Large intestine (tissue), 12 donors: ENCODE data around the gene CRYGS. TPM values are rescaled to one million over a fixed set of nuclear protein-coding genes. Genes with fewer than 3 reads are reported as not detected.
"Not testable (repeated sequence)": the region's sequence is repeated elsewhere in the genome, so short reads cannot be mapped to it uniquely, and the experiment has no call there.

Experiments used
- DNase-seq, 2 donors: peaks; one replicate each; pipeline versions ENCODE4 v3.0.0 to v3.0.0-alpha.2; 2013
- H3K27ac ChIP-seq: one replicate; pipeline ENCODE4 v1.5.1; 2013; ENCODE audit warnings: low read length
- H3K27me3 ChIP-seq: 2 replicates; pipeline ENCODE4 v1.6.1; 2013; ENCODE audit warnings: low read length; ENCODE audit not compliant: control insufficient read depth, insufficient read depth
- H3K36me3 ChIP-seq: 2 replicates; pipeline ENCODE4 v1.6.1; 2013; ENCODE audit warnings: low read length; ENCODE audit not compliant: control insufficient read depth, insufficient read depth
- H3K4me1 ChIP-seq: one replicate; pipeline ENCODE4 v1.6.1; 2013; ENCODE audit warnings: low read length; ENCODE audit not compliant: control insufficient read depth, insufficient read depth
- H3K4me3 ChIP-seq: one replicate; pipeline ENCODE4 v1.5.1; 2013; ENCODE audit warnings: low read length
- H3K9me3 ChIP-seq: one replicate; pipeline ENCODE4 v1.6.1; 2013; ENCODE audit warnings: mild to moderate bottlenecking, low read depth, low read length, moderate library complexity; ENCODE audit not compliant: control insufficient read depth
- WGBS: methylation state at CpG from one replicate; pipeline ENCODE4 v1.1.5; 2013; ENCODE audit warnings: low lambda C conversion rate; ENCODE audit not compliant: insufficient coverage; 5-methylcytosine and 5-hydroxymethylcytosine counted together
- long read RNA-seq, 11 donors: transcript quantifications; one replicate each; lab custom pipeline, GENCODE V29; 2026
- polyA plus RNA-seq: library from polyadenylated mRNA; unstranded; fragments of 120-200 nt; gene quantifications from one replicate; pipeline ENCODE4 v1.2.1, GENCODE V29; 2013

CRYGS gene
- 4.9 TPM for polyA plus RNA-seq
- long read RNA-seq, donor 1, partial matches to known transcripts, result 0 of 1 reads
- long read RNA-seq, donor 1, other reads (novel, unspliced or antisense), result 0 of 1 reads
- long read RNA-seq, donor 2, partial matches to known transcripts, result 0 of 2 reads
- long read RNA-seq, donor 2, other reads (novel, unspliced or antisense), result 0 of 2 reads
- long read RNA-seq, donor 3, result 0 reads
- long read RNA-seq, donor 4, result 0 reads
- long read RNA-seq, donor 5, partial matches to known transcripts, result 0 of 1 reads
- long read RNA-seq, donor 5, other reads (novel, unspliced or antisense), result 0 of 1 reads
- long read RNA-seq, donor 6, result 0 reads
- long read RNA-seq, donor 7, result 0 reads
- long read RNA-seq, donor 8, result 0 reads
- long read RNA-seq, donor 9, partial matches to known transcripts, result 0 of 1 reads
- long read RNA-seq, donor 9, other reads (novel, unspliced or antisense), result 0 of 1 reads
- long read RNA-seq, donor 10, partial matches to known transcripts, result 0 of 2 reads
- long read RNA-seq, donor 10, other reads (novel, unspliced or antisense), result 0 of 2 reads
- long read RNA-seq, donor 11, result 0 reads

DNA sequence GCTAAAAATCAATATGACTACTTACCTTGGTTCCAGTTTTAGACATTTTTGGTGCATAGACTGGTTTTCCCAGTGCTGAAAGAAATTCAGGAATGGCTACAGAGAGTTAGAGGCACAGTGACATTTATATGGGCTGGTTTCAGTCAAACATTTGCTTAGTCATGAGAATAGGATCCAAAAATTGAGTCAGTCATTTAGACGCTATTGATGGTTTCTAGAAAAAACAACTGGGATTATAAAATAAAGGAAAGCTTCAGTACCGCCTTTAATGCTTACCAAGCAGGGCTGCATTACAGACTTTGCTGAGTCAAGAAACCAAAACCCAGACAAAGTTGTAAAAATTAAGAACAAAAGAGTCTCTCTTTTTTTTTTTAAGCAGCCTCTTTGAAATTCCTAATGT, at the start of gene CRYGS:
Gene CRYGS, minus strand, starts transcription at position 100 of the 400 bp plus-strand sequence. Its CDS starts 54 bp downstream, at position 46.
- peaks cover 12% of the 10 kb centered on the region for H3K36me3 ChIP-seq
- 100% methylated on average over 1 of the region's 2 CpGs for WGBS
- no peak for DNase-seq
- H3K4me1 ChIP-seq, result no peaks in the 10 kb centered on the region
- no peaks in the 10 kb centered on the region for H3K9me3 ChIP-seq
- H3K4me3 ChIP-seq, result no peak within 1 kb of the TSS
- no peaks in the 10 kb centered on the region for H3K27me3 ChIP-seq
- H3K27ac ChIP-seq, result no peak within 1 kb of the TSS

DNA sequence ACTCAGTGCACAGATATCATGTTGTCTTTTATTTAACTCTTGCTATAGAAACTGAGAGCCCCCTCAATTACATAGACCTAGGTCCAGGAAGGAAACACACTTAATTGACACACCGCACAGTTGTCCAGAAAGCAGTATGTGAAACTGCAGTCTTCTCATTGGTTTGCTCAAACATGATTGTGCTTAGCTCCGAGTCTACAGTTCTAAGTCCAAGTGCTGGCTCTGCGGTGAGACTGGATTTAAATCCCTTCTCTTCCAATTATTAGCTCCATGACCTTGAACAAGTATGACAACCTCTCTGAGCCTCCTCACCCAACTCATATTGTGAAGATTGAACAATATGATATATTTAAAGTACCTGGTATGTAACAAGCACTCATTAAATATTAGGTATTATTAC, 49.7 kb upstream of the CRYGS start:
- H3K27me3 ChIP-seq, result no peaks in the 10 kb centered on the region
- H3K4me3 ChIP-seq, result no peak overlapping the region
- no CpG with 5 or more reads among the region's 3 CpGs for whole genome bisulfite sequencing
- peak; percentile 82 to 90 for DNase-seq
- peak overlapping the region; percentile 87 for H3K27ac ChIP-seq
- no peaks in the 10 kb centered on the region for H3K9me3 ChIP-seq
- H3K4me1 ChIP-seq, result peaks cover 57% of the 10 kb centered on the region
- no peaks in the 10 kb centered on the region for H3K36me3 ChIP-seq

DNA sequence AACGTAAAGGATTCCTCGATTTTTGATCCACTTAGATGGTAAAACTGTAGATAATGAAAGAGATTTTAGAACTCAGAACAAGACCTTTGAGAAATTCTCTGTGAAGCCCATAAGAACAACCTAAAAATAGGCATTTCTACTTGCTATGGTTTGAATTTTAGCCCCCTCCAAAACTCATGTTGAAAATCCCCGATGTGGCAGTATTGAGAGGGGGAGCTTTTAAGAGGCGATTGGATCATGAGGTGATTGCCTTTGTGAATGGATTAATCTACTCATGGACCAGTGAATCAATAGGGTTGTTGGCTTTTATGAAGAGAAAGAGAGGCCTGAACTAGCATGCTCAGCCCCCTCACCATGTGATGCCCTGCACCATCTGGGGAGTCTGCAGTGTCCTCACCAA, 48.5 kb upstream of the CRYGS start:
- no peak for DNase-seq
- Histone ChIP-seq H3K4me3 (no peak overlapping the region), H3K9me3 (no peaks in the 10 kb centered on the region), H3K27ac (no peak overlapping the region), H3K36me3 (no peaks in the 10 kb centered on the region), H3K4me1 (peaks cover 56% of the 10 kb centered on the region), H3K27me3 (no peaks in the 10 kb centered on the region)
- no CpG with 5 or more reads among the region's 4 CpGs for WGBS

DNA sequence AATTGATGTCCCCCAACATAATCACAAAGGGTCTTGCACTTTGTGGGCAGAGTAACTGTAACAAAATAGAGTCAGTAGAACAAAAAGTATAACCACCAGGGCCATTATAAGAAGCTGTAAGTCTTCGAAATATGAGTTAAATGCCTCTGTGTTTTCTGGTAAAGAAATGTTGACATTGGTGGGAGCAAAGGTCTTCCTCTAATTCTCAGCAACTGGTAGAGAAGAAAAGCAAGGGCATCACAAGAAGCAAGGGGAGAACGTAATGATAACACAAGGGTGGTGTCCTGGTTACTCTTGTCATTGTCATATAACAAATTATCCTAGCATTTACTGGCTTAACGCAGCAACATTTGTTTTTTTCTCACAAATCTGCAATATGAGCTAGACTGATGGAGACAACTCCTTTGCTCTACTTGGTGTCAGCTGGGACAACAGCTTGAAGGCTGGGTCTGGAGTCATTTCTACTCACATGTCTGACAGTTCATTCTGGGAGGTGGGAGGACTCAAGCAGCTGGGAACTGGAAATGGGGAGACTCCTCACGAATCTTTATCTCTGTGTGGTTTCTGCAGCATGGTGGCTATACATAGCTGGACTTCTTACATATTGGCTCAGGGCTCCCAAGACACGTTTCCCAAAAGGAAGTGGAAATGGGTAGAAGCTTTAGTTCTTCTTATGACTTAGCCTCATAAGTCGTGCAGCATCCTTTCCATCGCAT, 46.6 kb upstream of the CRYGS start:
- peaks cover 4% of the 10 kb centered on the region for H3K36me3 ChIP-seq
- WGBS, result 20% methylated on average over 1 of the region's 7 CpGs
- peak overlapping the region; percentile 87 for H3K27ac ChIP-seq
- H3K4me1 ChIP-seq, result peaks cover 56% of the 10 kb centered on the region
- no peaks in the 10 kb centered on the region for H3K27me3 ChIP-seq
- H3K9me3 ChIP-seq, result no peaks in the 10 kb centered on the region
- DNase-seq, result peak in 1 of 2 donors; percentile 81
- H3K4me3 ChIP-seq, result no peak overlapping the region

DNA sequence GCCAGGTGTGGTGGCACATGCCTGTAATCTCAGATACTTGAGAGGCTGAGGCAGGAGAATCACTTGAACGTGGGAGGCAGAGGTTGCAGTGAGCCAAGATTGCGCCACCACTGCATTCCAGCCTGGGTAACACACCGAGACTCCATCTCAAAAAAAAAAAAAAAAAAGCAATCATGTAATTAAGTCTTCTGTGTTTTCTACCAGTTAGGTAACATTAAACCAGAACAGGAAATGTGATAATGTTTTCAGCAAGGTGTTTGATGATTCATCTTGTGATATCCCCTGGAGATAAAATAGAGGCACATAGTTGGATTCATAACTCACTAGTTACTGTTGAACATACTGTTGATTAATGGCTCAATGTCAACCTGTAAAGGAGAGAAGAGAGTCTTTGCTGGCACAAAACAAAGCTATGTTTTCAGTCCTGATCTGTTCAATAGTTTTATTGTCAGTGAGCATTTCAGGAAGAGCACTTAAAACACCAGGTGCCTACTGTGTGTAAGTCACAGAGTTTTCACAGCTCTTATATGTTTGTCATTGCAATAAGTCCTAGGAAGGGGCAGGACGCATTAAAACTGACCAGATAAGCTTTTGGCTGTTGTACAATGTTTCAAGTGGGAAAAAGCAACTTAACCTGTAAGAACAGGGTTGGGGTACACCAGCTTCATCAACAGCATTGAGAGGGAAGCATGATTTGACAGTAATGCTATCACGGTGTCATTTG, 45.8 kb upstream of the CRYGS start:
- peak; percentile 86 to 92 for DNase-seq
- H3K36me3 ChIP-seq, result peaks cover 10% of the 10 kb centered on the region

DNA sequence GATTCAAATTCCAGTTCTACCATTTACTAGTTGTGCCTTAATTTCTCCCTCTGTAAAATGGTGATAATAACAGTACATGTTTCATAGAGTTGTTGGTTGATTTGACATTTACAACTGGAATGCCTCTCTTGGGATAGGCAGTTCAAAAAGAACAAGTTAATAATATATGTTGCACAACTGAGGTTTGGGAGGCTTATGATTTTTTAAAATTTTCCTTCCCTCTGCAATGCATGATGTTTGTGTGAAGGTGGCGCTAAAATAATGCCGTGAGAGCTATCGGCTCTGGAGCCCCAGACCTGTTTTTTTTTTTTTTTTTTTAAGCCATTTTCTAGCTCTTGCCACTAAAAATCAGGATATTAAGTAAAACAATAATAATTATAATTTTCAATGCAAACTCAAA, 44.9 kb upstream of the CRYGS start:
- Histone ChIP-seq H3K9me3 (no peaks in the 10 kb centered on the region), H3K27ac (peak overlapping the region; percentile 81), H3K27me3 (no peaks in the 10 kb centered on the region), H3K36me3 (peaks cover 18% of the 10 kb centered on the region), H3K4me3 (no peak overlapping the region), H3K4me1 (peaks cover 46% of the 10 kb centered on the region)
- WGBS, result 32% methylated on average over 3 of the region's 3 CpGs
- DNase-seq, result peak in 1 of 2 donors; percentile 37

More for the DNA sequence above, 45.8 kb upstream of the CRYGS start:
- H3K4me1 ChIP-seq, result peaks cover 55% of the 10 kb centered on the region
- no peaks in the 10 kb centered on the region for H3K27me3 ChIP-seq
- no peak overlapping the region for H3K4me3 ChIP-seq
- H3K9me3 ChIP-seq, result no peaks in the 10 kb centered on the region
- WGBS, result no CpG with 5 or more reads among the region's 5 CpGs
- H3K27ac ChIP-seq, result peak overlapping the region; percentile 87

DNA sequence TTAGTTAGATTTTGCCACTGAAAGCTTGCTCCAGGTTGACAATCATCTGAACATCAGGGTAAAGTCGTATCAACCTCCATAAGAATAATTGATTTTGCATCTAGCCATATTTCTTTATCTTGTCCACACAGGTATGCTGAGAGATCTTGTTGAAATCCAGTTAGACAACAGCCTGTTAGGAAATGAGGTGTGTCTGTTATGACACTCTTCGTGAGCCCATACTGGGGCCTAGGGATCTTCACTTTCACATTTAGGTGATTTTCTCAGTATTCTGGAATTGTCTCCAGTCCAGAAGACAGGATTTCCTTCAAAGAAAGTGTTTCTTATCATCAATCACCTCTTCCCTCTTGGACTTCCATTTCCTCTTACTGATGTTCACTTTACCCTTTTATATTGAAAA, 44.5 kb upstream of the CRYGS start:
- Histone ChIP-seq H3K4me1 (peaks cover 43% of the 10 kb centered on the region), H3K36me3 (peaks cover 21% of the 10 kb centered on the region), H3K4me3 (no peak overlapping the region), H3K27me3 (no peaks in the 10 kb centered on the region), H3K27ac (peak overlapping the region; percentile 81), H3K9me3 (no peaks in the 10 kb centered on the region)
- peak in 1 of 2 donors; percentile 66 for DNase-seq
- no CpG with 5 or more reads among the region's 2 CpGs for WGBS

DNA sequence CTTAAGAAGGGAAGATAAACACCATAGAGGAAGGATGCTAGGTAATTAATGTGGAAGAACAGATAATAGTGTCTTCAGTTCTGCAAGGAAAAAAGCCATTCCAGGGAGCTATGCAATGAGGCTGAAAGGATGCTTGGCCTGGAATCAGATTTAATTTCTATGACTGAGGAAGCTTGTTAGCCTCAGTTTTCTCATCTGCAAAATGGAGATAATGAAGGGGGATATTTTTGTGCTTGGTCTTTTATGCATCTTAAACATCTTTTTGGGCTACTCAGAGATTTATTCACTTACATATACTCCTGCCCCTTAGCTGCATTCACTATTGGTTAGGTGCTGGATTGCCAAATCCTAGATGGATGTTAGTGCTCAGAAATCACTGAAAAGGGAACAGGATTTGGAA, 43.0 kb upstream of the CRYGS start:
- no peak for DNase-seq
- no peaks in the 10 kb centered on the region for H3K27me3 ChIP-seq
- no peaks in the 10 kb centered on the region for H3K9me3 ChIP-seq
- peaks cover 33% of the 10 kb centered on the region for H3K36me3 ChIP-seq
- peaks cover 36% of the 10 kb centered on the region for H3K4me1 ChIP-seq
- H3K4me3 ChIP-seq, result no peak overlapping the region
- H3K27ac ChIP-seq, result no peak overlapping the region

DNA sequence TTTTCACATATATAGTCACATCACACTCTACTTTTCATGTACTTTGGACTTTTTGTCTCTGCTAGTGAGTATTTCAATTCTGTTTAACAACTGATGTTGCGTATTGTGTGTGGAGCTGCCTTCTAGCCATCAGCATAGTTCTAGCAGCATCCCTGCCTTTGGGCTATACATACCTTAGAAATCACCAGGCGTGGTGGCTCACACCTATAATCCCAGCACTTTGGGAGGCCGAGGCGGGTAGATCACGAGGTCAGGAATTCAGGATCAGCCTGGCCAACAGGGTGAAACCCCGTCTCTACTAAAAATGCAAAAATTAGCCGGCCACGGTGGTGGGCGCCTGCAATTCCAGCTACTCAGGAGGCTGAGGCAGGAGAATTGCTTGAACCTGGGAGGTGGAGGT, 42.1 kb upstream of the CRYGS start:
- H3K27me3 ChIP-seq, H3K4me3 ChIP-seq, H3K27ac ChIP-seq, DNase-seq, H3K9me3 ChIP-seq: not testable (repeated sequence)
- H3K4me1 ChIP-seq, result peaks cover 30% of the 10 kb centered on the region
- H3K36me3 ChIP-seq, result peaks cover 39% of the 10 kb centered on the region
- WGBS, result no CpG with 5 or more reads among the region's 9 CpGs

DNA sequence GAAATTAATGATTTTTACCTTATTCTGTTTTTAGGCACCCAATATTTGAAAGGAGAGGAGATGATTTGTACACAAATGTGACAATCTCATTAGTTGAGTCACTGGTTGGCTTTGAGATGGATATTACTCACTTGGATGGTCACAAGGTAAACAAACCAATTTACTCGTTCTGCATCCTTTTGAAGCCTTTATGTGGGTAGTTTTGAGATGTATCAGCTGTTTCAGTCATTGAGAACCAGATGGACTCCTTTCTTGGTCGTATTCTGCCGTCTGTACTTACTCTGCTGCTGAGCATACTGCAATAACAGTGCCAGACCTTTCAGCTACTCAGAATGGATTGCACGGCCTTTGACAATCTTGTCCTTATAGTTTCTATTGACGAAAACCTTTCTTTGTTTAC, 39.7 kb upstream of the CRYGS start:
- Histone ChIP-seq H3K27me3 (no peaks in the 10 kb centered on the region), H3K36me3 (peaks cover 55% of the 10 kb centered on the region), H3K27ac (no peak overlapping the region), H3K4me3 (no peak overlapping the region), H3K9me3 (no peaks in the 10 kb centered on the region), H3K4me1 (peaks cover 9% of the 10 kb centered on the region)
- no peak for DNase-seq
- WGBS, result 76% methylated on average over 2 of the region's 5 CpGs
